HG02970 (cell line): ENCODE measurements around the gene DUSP1.

ENCODE experiments used
- ATAC-seq: cut with Tn5 transposase; IDR thresholded peaks from one replicate; pipeline ENCODE4 v1.9.1; 2021; ENCODE audit warnings: mild to moderate bottlenecking, moderate library complexity, moderate number of reproducible peaks; ENCODE audit not compliant: unreplicated experiment, low FRiP score

DUSP1 gene

DNA sequence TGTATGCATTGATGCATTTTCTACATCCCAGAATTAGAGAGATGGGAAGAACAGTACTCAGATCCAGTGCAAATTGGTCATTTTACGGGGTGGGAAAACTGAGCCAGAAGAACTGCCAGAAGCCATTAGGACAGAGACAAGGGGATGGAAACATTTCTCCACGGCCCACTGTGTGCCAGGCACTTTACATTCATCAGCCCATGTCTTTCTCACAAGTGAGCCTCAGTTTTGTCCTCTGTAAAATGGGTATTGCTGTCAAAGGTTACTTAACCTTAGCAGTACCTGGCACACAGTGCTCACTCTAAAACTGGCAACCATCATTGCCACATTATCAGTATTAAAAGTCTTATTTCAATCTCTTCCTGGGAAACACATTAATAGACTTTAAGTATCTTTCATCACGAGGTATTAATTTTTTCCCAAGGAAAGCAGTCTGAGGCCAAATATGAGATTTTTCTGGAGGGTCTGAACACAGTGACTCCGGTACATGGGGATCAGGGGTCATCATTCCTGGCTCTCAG lies 5.2 kb downstream of the DUSP1 start:
- ATAC-seq = no peak

DNA sequence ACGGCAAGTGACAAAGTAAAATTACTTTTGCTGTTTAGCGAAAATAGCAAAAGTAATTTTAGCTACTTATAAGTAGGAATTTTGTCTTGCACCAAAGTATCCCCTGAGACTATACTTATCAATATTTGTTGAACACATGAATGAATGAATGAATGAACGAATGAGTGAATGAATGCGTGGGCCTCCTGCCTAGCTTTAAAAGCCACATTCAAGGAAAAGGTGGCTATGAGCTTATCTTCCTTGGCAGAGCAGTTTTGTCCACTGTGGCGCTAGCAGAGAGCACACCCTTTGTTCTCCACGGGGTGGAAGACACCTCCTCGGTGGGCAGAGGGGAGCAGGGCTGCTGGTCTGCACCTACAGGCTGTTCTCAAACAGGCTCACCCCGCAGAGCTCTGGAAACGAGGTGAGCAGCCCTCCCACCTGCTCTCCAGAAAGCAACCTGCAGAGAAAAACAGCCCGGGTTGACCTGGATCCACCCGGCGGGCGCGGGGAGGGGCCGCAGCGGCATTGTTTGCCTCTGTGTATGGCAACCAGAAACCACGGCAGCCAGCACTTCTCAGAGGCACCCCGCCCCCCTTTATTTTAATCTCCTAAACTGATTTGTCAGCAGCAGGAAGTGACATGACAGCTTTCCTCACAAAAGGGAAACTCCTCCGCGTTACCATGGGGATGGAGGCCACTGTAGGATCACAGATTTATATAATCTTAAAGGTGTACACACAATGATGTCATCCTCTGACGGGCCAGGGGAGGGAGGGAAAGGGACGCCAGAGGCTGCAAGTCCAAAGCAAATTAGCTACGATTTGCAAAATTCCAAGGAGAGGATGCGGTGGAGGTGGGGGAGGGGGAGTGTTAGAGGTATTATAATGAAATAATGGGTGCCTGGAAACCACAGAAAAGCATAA lies 5.9 kb downstream of the DUSP1 start:
- peak; percentile 78 for ATAC-seq

DNA sequence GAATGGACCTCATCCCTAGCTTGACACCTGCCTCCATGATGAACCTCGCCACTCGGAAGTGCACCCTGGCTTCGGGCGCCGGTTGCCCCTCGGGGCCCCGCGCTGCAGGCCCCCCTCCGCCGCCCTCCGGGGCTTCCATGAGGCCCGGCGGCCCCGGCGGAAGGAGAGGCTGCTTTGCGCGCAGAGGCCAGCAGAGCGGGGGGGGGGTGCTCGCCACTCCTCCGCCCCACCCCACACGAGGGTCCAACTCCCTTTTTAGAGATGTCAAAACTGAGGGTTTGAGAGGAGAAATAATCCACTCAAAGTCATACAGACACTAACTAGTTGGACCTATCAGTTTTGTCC lies 7.9 kb downstream of the DUSP1 start:
- no peak for ATAC-seq

DNA sequence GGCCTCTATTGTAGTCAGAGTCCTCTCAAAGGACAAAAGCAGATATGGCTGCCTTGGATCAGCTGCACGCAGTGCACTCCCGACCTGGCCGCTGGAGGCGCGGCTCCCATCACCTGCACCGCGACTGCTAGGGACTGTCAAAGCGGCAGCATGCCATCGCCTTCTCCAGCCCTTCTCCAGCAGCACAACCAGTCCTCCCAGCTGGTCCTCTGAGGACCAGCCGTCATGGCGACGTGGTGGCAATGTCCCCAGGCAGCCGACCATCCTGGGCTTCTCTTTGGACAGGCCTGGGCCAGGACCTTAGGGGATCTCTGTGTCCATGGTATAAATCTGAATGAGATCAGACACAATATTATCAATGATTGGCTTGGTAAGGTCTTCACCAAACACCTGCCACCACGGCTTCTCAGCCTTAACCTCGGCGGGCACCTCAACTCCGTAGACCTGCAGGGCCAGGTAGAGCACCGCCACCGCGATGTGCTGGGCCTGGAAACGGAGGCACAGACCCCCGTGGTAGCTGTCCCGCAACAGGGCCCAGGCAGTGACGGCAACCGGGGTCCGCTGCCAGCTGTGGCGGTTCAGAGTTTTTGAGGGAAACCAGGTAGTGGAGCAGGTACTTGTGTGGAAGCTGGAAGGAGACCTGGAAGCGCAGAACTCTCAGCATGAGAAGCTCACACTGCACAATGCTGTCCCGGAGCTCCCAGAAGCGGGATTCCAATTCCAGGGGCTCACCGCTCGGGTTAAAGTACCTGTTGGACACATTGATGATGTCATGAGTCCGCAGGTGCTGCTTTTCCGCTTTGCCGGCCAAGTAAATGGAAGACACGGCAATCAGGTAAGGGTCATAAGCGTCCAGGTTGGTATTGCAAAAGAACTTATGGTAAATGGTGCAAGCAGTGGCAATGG lies 8.5 kb downstream of the DUSP1 start:
- no peak for ATAC-seq

DNA sequence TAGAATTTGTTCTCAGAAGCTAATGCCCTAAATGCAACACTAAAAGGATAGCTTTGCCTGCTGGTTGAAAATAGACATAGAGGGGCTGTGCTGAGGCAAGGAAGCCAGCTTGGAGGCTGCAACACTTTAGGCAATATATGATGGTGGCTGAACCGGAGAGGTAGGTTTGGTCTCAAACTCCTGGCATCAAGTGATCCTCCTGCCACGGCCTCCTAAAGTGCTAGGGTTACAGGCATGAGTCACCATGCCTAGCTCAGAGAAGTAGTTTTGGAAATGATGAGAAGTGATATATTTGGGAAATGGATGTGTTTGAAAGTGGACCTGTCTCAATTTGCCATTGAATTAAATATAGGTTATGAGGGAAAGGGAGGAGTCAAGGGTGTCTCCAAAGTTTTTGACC lies 10.0 kb downstream of the DUSP1 start:
- no peak for ATAC-seq

DNA sequence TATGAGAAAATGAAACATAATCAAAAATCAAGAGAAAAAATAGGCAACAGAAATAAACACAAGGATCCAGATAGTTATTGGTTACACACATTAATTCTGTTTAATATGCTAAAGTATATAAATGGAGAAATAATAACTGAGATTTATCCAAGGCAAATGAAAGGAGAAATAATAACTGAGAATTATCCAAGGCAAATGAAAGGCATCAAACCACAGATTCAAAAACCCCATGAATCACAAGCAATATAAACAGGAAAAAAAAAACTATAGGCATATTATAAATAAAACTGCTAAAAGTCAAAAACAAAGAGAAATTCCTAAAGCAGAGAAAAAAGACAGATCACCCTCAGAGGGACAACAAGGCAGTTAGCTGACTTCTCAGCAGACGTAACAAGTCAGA lies 10.9 kb downstream of the DUSP1 start:
- ATAC-seq = no peak

DNA sequence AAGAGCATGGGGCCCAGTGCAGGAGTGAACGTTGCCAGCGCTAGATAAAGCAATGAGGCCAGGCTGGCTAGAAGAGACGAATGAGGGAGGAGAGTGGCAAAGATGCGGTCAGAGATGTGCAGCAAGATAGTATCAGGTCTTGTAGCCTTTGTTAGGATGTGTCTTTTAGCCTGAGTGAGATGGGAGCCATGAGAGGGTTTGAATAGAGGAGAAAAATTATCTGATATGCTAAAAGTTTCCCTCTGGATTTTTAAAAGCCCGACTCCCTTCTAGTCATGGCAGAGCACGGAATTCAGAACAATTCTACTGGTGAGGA lies 12.2 kb downstream of the DUSP1 start:
- no peak for ATAC-seq

DNA sequence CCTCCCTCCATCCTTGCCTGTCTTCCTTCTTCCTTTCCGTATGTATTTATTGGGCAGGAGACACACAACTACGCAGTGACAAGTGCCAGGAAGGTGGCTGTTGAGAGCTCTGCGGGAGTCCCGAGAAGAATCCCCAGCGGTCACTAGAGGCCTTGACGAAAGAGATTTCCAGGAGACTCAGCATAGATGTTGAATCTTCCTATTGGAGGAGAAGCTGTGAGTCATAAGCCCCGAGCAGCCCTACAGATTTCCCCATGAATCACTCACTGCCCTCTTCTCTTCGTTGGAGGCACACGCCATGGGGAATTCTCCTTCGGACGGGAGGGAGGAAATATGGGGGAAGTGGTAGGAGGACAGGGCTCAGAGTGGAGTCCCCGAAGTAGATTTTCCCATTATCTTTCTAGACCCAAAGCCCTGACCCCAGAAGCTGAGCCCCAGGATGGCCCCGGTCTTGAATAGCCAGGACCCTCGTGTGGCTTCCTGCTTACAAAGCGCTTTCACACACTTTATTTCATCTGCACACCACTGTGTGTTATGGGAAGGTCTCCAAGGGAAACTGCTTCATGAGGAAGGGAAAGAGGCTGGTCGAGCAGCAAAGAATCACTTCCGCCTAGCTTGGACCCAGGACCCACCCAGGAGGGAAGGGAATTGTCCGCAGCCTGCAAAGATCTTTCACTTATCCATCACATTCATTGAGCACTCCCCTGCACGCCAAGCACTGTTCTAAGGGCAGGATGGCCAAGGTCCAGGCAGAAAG lies 12.7 kb downstream of the DUSP1 start:
- ATAC-seq = no peak

DNA sequence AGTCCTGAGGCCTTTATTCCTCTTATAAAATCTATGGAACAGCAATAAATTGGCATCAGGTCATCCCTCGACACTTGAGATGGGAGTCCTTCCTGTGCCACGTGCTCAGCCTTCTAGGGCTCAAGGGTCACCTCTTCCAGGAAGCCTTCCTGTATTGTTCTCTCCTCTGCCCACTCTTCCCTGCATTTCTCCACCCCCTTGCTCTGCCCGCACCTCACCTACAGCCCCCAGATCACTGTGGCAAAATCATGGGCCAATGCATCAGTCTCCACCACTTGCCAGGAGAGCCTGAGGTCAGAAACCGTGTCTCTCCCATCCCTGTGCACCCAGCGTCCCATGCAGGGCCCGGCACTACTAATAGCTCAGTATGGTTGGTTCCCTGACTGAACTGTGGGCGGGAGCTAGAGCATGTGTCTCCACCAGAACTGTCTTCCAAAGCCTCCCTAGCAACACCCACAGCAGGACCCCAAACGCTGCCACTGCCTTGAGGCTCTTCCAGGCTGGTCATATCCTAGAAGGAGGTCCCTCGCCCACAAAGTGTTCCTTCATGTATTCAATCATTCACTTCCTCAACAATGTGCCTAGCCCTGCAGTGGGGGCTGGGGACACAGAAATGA lies 13.5 kb downstream of the DUSP1 start:
- ATAC-seq = no peak

DNA sequence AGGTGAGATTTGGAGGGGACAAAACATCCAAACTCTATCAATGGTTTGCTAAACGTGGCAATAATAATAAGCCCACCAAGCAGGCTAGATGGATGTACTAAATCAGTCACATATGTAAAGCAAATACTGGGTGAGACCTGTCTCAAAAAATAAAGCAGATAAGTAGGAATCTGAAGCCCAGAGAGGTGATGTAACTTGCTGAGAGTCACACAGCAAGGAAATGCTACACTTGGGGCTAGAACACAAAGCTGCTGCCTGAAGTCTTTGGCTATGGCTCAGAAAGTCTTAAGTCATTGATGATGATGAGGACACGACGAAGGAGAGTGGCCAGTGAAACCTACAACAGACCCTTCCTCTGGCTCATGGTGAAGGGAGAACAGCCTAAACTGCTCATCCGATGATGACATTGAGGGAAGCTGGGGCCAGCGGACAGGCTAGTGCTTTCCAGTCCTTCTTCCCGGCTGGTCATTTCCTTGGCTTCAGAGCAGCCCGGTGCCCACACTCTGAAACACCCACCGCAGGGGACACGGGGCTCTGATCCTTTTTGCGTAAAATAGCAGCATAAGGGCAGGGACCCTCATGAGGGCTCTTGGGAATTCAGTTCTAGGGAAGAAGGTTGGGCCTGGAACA lies 14.1 kb downstream of the DUSP1 start:
- ATAC-seq = no peak

DNA sequence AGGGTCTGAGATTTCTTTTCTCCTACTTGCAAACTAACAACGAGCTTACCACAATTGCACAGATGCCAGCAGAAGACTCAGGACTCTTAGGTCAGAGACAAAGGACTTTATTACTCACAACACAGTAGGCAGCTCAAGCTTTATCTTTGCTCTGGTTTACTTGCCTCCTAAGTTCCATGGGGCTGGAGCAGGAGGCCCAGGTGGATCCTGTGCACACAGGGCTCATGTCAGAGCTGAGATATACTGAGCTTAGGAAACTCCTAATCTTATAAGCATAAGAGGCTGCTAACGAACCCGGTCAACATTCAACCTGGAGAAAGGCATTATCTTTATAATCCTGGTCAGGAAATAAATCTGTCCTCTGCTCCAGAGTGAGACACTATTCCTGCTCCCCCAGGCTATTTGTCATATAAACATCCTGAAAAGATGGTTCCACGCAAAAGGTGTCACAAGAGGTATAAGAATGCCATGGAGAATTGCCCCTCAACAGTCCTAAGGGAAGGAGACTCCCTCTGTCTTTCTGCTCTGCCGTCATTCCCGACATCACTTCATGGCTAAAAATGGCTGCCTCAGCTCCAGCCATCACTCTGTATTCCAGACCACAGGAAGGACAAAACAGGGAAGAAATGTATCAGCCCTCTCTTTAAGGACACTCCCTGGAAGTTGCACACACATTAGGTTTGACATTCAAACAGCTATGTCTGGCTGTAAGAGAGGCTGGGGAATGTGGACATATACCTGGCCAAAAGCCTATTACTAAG lies 16.2 kb downstream of the DUSP1 start:
- ATAC-seq = no peak

DNA sequence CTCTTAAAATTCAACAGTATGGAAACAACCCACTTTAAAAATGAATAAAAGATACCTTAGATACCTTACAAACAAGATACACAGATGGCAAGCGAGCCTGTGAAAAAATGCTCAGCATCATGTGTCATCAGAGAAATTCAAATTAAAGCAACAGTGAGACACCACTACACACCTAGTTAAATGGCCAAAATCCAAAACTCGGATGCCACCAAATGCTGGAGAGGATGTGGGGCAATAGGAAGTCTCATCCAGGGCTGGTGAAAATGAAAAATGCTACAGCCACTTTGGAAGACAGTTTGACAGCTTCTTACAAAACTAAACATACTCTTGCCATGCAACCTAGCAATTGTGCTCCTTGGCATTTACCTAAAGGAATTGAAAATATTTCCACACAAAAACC lies 17.9 kb downstream of the DUSP1 start:
- ATAC-seq = no peak

DNA sequence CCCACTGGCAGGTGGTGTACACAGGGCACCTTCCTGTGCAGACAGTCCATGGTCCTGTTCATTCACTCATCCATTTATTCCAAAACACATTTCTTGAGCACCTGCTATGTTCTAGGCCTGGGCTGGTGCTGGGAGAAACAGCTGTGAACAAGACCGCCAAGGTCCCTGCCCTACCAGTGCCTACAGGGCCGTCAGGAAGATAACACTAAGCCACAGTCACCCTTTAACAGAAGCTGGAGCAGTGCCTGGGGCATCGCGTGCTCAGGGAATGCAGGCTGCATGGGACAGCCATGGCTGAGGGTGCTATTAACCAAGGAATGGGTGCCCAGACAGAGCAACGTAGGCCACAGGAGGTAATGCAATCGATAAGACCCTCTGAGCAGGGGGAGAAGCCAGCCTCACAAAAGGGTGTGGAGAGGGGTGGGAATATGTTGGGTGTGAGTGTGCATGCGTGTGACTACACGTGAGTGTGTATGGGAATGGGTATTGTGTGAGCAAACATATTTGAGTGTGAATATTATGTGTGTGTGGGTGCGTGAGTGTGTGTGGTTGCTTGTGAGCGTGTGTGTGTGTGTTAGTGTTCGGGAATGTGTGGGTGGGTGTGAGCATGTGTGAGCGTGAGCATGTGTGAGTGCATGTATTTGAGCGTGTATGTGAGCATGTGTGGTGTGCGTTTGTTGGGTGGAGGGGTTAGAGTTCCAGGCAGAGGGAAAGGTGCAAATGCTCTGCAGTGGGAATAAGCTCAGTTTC lies 19.1 kb downstream of the DUSP1 start:
- no peak for ATAC-seq

DNA sequence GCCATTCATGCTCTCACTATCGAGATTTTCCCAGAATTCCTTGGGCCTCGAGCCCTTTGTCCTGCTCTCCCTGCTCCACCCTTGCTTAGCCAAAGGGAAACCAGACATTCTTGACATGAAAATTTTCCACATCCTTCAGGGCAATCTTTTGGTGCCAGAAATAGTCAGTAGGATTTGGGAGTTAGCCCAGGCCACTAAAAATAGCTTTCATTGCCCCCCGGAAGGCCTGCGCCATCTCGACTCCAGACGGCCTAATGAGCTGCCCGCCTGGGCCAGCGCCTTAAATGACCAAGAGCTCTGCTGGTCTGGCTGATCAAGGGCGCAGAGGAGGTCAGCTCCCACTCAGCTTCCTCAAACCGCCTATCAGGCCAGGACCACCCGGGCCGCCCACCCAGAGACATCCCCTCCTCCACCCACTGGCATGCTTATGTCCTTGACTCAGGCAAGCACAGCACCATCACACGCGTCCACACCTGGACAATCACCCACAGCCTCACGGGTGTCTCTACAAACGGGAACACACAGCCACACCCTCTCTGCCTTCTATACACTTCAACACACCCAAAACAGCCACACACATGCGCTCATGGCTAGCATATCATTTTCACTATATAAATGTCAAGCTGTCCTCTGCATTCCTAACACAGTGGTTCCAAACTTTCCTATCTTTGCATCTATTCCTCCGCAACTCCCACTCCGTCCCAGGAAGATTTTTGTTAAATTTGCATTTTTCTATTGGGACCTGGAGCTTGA lies 20.9 kb downstream of the DUSP1 start:
- no peak for ATAC-seq

DNA sequence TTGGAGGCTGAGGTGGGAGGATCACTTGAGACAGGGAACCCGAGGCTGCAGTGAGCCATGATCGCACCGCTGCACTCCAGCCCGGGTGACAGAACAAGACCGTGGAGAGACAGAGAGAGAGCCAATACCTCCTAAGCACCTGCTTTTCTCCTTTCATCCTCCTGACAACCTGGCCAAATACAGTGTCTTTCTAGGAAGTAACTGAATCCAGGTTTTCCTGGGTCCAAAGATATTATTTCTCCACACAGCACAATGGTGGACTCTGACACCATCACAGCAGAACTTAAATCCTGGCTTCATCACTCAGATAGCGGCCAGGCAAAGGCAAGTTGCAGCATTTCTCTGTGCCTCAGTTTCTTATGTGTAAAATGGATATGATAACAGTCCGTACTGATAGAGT lies 21.9 kb downstream of the DUSP1 start:
- no peak for ATAC-seq

DNA sequence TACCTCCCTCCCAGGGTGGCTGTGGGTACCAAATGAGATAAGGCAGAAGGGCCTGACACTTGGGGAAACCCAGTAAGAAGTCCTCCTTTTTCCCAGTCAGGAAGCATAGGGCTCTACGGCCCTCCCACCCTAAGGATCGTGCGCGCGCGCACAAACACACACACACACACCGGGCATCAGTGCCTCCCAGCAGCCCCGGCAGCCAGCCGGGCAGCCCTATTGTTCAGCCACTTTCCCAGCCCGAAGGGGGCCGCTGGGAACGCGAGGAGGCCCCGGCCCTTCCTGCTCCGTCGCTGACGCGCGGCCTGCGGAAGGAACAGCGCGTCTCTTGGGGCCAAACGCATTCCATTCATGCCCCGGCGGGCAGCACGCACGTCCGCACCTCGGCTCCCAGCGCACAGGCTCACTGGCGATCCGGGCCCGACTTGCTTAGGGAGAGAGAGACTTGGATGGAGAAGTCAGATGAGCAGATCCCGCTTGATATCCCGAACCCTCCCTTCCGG lies 22.6 kb downstream of the DUSP1 start:
- no peak for ATAC-seq

DNA sequence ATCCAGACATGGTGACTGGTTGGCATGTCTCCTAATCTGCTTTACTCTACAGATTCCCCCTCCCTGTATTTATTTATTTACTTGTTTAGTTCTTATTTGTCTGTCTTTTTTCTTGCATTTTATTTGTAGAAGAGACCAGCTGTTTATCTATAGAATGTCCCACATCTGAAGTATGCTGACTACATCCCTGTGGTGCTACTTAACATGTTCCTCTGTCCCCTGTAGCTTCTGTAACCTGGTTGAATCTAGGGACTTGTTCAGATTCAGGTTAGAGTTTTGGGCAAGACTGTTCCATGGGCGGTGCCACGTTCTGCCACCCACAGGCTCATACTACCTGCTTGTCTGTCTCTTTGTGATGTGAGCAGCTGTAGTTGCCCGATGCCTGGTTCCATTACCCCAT lies 23.5 kb downstream of the DUSP1 start:
- ATAC-seq = no peak

DNA sequence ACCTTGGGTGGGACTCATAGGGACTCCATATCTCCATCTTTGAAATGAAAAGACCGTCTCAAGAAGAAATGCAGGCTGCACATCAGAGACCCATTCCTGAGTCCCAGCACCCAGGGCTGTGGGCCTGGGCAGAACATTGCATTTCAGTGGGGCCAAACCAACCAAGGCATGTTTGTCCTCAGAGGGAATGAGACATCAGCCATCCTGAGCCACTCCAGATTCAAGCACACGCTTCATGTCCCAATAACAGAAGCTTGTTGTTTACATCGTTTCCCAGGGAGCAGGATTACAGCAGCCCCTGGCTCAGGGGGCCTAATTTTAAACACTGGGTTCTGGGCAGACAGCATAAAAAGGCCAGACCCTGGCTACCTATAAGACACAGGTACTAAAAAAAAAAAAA lies 24.3 kb downstream of the DUSP1 start:
- no peak for ATAC-seq
